Measurements from ENCODE around the gene MYH15. TPM values are rescaled to one million over a fixed set of nuclear protein-coding genes. Genes with fewer than 3 reads are reported as not detected.

MYH15 gene
- total and polyA plus RNA-seq, 2 experiments from 2014 or later, result 1.5 TPM

DNA sequence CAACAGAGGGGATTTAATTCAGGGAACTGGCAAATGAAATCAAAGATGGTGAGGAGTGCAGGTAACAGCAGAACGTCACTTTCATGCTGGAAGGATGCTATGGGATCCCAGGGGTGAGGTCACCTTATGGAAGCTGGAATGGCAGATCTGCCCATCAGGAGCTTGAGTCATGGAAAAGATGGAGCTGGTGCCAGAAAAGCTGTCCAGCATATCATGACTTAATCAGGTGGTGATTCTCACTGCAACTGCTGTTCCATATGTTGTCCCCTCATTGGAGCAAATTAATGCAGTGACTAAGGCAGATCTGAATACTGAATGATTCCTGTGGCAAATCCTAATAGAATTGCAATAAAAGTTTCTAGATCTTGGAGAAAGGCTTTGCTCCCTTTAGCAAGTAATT is 175.7 kb downstream of the MYH15 start:
- no peak for DNase-seq (ENCODE audit: low spot score)
- no peak overlapping the region for H3K4me2 ChIP-seq
- no peaks in the 10 kb centered on the region for H3K27me3 ChIP-seq
- H3K4me1 ChIP-seq (ENCODE audit: insufficient read depth), result no peaks in the 10 kb centered on the region
- no peaks in the 10 kb centered on the region for H3K9me3 ChIP-seq (ENCODE audit: low read depth)
- H3K36me3 ChIP-seq (replicated peaks; ENCODE audit: insufficient read depth, low read depth), result no peaks in the 10 kb centered on the region
- H3K9me2 ChIP-seq (replicated peaks; ENCODE audit: insufficient read depth), result no peaks in the 10 kb centered on the region
- no peaks in the 10 kb centered on the region for H3K79me2 ChIP-seq
- H4K20me1 ChIP-seq (ENCODE audit: insufficient read depth, poor library complexity, severe bottlenecking), result no peaks in the 10 kb centered on the region
- H3K4me3 ChIP-seq, result no peak overlapping the region
- H3K27ac ChIP-seq, result no peak overlapping the region
- TF ChIP-seq EZH2phosphoT487 (IDR thresholded peaks at IDR 0.05; ENCODE audit: low read depth, severe bottlenecking, unreplicated experiment) (no peak), EZH2 (IDR thresholded peaks at IDR 0.05; ENCODE audit: borderline replicate concordance) (no peak)
- TF ChIP-seq, protein P1, sequence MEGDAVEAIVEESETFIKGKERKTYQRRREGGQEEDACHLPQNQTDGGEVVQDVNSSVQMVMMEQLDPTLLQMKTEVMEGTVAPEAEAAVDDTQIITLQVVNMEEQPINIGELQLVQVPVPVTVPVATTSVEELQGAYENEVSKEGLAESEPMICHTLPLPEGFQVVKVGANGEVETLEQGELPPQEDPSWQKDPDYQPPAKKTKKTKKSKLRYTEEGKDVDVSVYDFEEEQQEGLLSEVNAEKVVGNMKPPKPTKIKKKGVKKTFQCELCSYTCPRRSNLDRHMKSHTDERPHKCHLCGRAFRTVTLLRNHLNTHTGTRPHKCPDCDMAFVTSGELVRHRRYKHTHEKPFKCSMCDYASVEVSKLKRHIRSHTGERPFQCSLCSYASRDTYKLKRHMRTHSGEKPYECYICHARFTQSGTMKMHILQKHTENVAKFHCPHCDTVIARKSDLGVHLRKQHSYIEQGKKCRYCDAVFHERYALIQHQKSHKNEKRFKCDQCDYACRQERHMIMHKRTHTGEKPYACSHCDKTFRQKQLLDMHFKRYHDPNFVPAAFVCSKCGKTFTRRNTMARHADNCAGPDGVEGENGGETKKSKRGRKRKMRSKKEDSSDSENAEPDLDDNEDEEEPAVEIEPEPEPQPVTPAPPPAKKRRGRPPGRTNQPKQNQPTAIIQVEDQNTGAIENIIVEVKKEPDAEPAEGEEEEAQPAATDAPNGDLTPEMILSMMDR (IDR thresholded peaks at IDR 0.05; ENCODE audit: poor library complexity), result no peak
- H2AFZ ChIP-seq, result no peak overlapping the region
- 86% methylated on average over 1 of the region's 1 CpG for WGBS (ENCODE audit: low lambda C conversion rate, missing lambda C conversion rate)

DNA sequence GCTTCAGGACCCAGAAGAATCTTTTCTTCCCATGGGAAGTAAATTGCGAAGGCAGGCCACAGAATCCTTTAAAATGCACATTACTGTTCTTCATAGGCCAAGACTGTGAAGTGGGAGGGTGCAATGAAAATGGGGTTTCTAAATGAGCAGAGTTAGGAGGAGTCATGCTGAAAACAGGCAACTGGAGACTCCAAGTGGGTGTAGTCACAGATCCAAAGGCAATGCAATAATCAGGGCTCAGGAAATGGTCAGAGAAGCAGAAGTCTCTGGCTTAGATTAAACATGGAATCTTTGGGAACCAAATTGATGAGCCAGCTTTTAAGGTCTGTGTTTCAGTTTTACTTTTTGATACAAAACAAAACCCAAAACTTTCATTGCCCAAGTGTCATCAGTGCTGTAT is 176.4 kb downstream of the MYH15 start:
- H2AFZ ChIP-seq, result no peak overlapping the region
- no peaks in the 10 kb centered on the region for H3K36me3 ChIP-seq (replicated peaks; ENCODE audit: insufficient read depth, low read depth)
- WGBS (ENCODE audit: low lambda C conversion rate, missing lambda C conversion rate), result 94% methylated on average over 1 of the region's 1 CpG
- no peaks in the 10 kb centered on the region for H3K27me3 ChIP-seq
- DNase-seq (ENCODE audit: low spot score), result no peak
- no peak overlapping the region for H3K4me2 ChIP-seq
- no peak for TF ChIP-seq EZH2phosphoT487 (IDR thresholded peaks at IDR 0.05; ENCODE audit: low read depth, severe bottlenecking, unreplicated experiment)
- TF ChIP-seq, protein P1 (IDR thresholded peaks at IDR 0.05; ENCODE audit: poor library complexity), result no peak
- no peak for TF ChIP-seq EZH2 (IDR thresholded peaks at IDR 0.05; ENCODE audit: borderline replicate concordance)
- no peaks in the 10 kb centered on the region for H4K20me1 ChIP-seq (ENCODE audit: insufficient read depth, poor library complexity, severe bottlenecking)
- H3K9me3 ChIP-seq (ENCODE audit: low read depth), result no peaks in the 10 kb centered on the region
- H3K79me2 ChIP-seq, result no peaks in the 10 kb centered on the region
- no peaks in the 10 kb centered on the region for H3K9me2 ChIP-seq (replicated peaks; ENCODE audit: insufficient read depth)
- no peak overlapping the region for H3K4me3 ChIP-seq
- no peak overlapping the region for H3K27ac ChIP-seq
- no peaks in the 10 kb centered on the region for H3K4me1 ChIP-seq (ENCODE audit: insufficient read depth)

DNA sequence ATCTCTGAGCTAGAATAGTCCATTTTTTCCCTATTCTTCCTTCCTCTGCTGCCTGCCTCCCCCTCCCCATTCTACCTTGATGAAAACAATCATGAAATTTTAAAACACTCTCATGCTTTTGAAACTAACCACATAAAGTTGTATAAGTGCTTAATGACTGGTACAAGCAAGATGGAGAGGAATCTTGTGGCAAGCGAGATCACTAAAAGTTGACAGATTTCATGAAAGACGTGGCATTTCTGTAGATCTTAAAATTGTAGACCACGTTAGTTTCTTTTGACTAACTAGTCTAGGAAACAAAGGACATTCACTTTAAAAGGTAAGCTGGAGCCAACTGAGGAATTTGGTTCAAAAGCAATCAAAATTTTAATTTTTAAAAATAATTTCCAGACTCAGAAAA is 178.6 kb downstream of the MYH15 start:
- Histone ChIP-seq H3K36me3 (replicated peaks; ENCODE audit: insufficient read depth, low read depth) (no peaks in the 10 kb centered on the region), H3K4me2 (no peak overlapping the region), H4K20me1 (ENCODE audit: insufficient read depth, poor library complexity, severe bottlenecking) (no peaks in the 10 kb centered on the region), H3K9me3 (ENCODE audit: low read depth) (no peaks in the 10 kb centered on the region), H2AFZ (no peak overlapping the region), H3K27ac (no peak overlapping the region), H3K4me1 (ENCODE audit: insufficient read depth) (no peaks in the 10 kb centered on the region), H3K9me2 (replicated peaks; ENCODE audit: insufficient read depth) (no peaks in the 10 kb centered on the region), H3K79me2 (no peaks in the 10 kb centered on the region), H3K4me3 (no peak overlapping the region), H3K27me3 (no peaks in the 10 kb centered on the region)
- no peak for DNase-seq (ENCODE audit: low spot score)
- TF ChIP-seq EZH2phosphoT487 (IDR thresholded peaks at IDR 0.05; ENCODE audit: low read depth, severe bottlenecking, unreplicated experiment) (no peak), EZH2 (IDR thresholded peaks at IDR 0.05; ENCODE audit: borderline replicate concordance) (no peak)
- TF ChIP-seq, protein P1 (IDR thresholded peaks at IDR 0.05; ENCODE audit: poor library complexity), result no peak
- WGBS (ENCODE audit: low lambda C conversion rate, missing lambda C conversion rate), result 86% methylated on average over 3 of the region's 3 CpGs

Other genes starting within 250 kb of the MYH15 start
- 21.8 and 24.1 TPM in 2 replicates for gene HHLA2, start 214.0 kb downstream of the MYH15 start, total RNA-seq
- gene HHLA2, start 214.0 kb downstream of the MYH15 start, polyA plus RNA-seq, result 6.1 TPM in 2 replicates
- gene CIP2A, start 78.8 kb upstream of the MYH15 start, total RNA-seq, result 5.7 and 9.8 TPM in 2 replicates
- gene CIP2A, start 78.8 kb upstream of the MYH15 start, polyA plus RNA-seq, result 3.7 and 4.5 TPM in 2 replicates
- gene DZIP3, start 79.1 kb upstream of the MYH15 start, total RNA-seq, result 16.3 and 18.5 TPM in 2 replicates
- gene DZIP3, start 79.1 kb upstream of the MYH15 start, polyA plus RNA-seq, result 6.0 and 10.8 TPM in 2 replicates
- gene RETNLB, start 246.8 kb upstream of the MYH15 start, total RNA-seq, result not detected in 2 replicates
- not detected in 2 replicates for gene RETNLB, start 246.8 kb upstream of the MYH15 start, polyA plus RNA-seq

Data from hepatocyte (in vitro differentiated cells).